Measurements from ENCODE around the gene SHH. TPM values are rescaled to one million over a fixed set of nuclear protein-coding genes. Genes with fewer than 3 reads are reported as not detected.

Gene SHH
- total and polyA plus RNA-seq, 2 donors (not counting 3 experiments of a cell fraction or from before 2014, with no cell fraction given) = not detected

- Histone ChIP-seq H3K27ac (ENCODE audit: insufficient read depth, low read depth, low read length) (no peak overlapping the region), H3K9me1 (replicated peaks; ENCODE audit: control insufficient read depth, extremely low read depth, insufficient read depth, low read length) (no peaks in the 10 kb centered on the region), H3K79me2 (ENCODE audit: control insufficient read depth, insufficient read depth, low read length) (no peaks in the 10 kb centered on the region), H2AFZ (ENCODE audit: low read depth, low read length) (no peak overlapping the region), H3K4me3 (replicated peaks in 1 of 3; ENCODE audit: insufficient read depth in 1 of 3, low read depth in 1 of 3, low read length in 3 of 3) (no peak overlapping the region), H3K27me3 (ENCODE audit: control insufficient read depth in 2 of 2, insufficient read depth in 2 of 2, low read length in 2 of 2) (no peaks in the 10 kb centered on the region), H3K36me3 (ENCODE audit: control insufficient read depth in 2 of 2, extremely low read depth in 1 of 2, insufficient read depth in 2 of 2, low read length in 2 of 2) (no peaks in the 10 kb centered on the region), H4K20me1 (replicated peaks; ENCODE audit: control insufficient read depth, extremely low read depth, insufficient read depth, low read length) (no peaks in the 10 kb centered on the region), H3K4me2 (ENCODE audit: insufficient read depth, low read length) (no peak overlapping the region), H3K4me1 (ENCODE audit: control insufficient read depth, extremely low read depth, insufficient read depth, low read length) (no peaks in the 10 kb centered on the region), H3K9ac (replicated peaks; ENCODE audit: extremely low read depth, insufficient read depth, low read length) (no peak overlapping the region), H3K9me3 (replicated peaks; ENCODE audit: control insufficient read depth, insufficient read depth, low read length) (no peaks in the 10 kb centered on the region)
- no TSS peak for BruUV-seq (replicated peaks)
- intact Hi-C loops (cut with micrococcal nuclease) (no loop called here), dilution Hi-C loops (cut with MboI; ENCODE audit: extremely low pct_ligation_motif_present, low sequenced_read_pairs) (no loop called here)
- FAIRE-seq (no peak), DNase-seq (ENCODE audit: low read depth, low spot score) (no peak)
- CTCF ChIA-PET = interaction anchor here (1.0 kb wide), 1 partner anchor 1021 kb away, joined by 5 read pairs; no protein-coding TSS in a partner anchor
- POLR2A ChIA-PET = no interaction called here
- TF ChIP-seq CTCF (IDR thresholded peaks at IDR 0.05; ENCODE audit: extremely low read depth in 1 of 2, insufficient read depth in 1 of 2, low read depth in 1 of 2, low read length in 2 of 2) = no peak
- no peak for TF ChIP-seq GATA2 (IDR thresholded peaks at IDR 0.05; ENCODE audit: insufficient read depth, insufficient read length, low read depth, low read length)
- TF ChIP-seq MYC (IDR thresholded peaks at IDR 0.05; ENCODE audit: low read depth, low read length) = no peak
- no peak for TF ChIP-seq FOS (IDR thresholded peaks at IDR 0.05; ENCODE audit: borderline replicate concordance, insufficient read depth, low read length)
- no peak for TF ChIP-seq MAX (IDR thresholded peaks at IDR 0.05; ENCODE audit: insufficient read depth, insufficient read length)
Measured at GRCh38 chr7:155794196-155794595, 18.1 kb downstream of the SHH start.

DNA sequence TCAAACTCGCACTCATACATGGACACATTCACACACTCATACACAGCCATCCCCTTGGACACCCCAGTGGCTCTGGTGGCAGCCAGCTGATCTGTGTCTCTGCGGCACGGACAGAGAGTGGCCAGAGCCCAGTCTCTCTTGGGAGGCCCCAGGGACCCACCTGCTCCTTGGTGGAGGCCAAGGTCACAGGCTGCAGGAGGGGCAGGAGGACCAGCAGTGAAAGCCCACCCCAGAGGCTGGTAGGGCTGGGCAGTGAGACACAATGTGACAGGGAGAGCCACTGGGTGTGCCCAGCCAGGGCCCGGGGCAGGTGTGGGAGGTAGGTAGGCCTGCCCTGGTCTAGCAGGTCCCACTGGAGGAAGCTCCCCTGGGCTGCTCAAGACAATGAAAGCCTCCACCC is 18.5 kb downstream of the SHH start:
- no peaks in the 10 kb centered on the region for H3K36me3 ChIP-seq (ENCODE audit: control insufficient read depth in 2 of 2, extremely low read depth in 1 of 2, insufficient read depth in 2 of 2, low read length in 2 of 2)
- no peak overlapping the region for H3K9ac ChIP-seq (replicated peaks; ENCODE audit: extremely low read depth, insufficient read depth, low read length)
- no peaks in the 10 kb centered on the region for H3K9me1 ChIP-seq (replicated peaks; ENCODE audit: control insufficient read depth, extremely low read depth, insufficient read depth, low read length)
- CTCF ChIA-PET = no interaction called here
- no peak overlapping the region for H2AFZ ChIP-seq (ENCODE audit: low read depth, low read length)
- FAIRE-seq = no peak
- no peaks in the 10 kb centered on the region for H3K4me1 ChIP-seq (ENCODE audit: control insufficient read depth, extremely low read depth, insufficient read depth, low read length)
- TF ChIP-seq POLR2A (IDR thresholded peaks at IDR 0.05; ENCODE audit: low read depth, low read length) (no peak), MYC (IDR thresholded peaks at IDR 0.05; ENCODE audit: low read depth, low read length) (no peak), MAX (IDR thresholded peaks at IDR 0.05; ENCODE audit: insufficient read depth, insufficient read length) (no peak), GATA2 (IDR thresholded peaks at IDR 0.05; ENCODE audit: insufficient read depth, insufficient read length, low read depth, low read length) (no peak), CTCF (IDR thresholded peaks at IDR 0.05; ENCODE audit: extremely low read depth in 1 of 2, insufficient read depth in 1 of 2, low read depth in 1 of 2, low read length in 2 of 2) (no peak), FOS (IDR thresholded peaks at IDR 0.05; ENCODE audit: borderline replicate concordance, insufficient read depth, low read length) (no peak), JUN (IDR thresholded peaks at IDR 0.05; ENCODE audit: borderline replicate concordance, insufficient read depth, insufficient read length, low read depth) (no peak), POLR2AphosphoS5 (IDR thresholded peaks at IDR 0.05; ENCODE audit: insufficient read depth, low read depth, low read length) (no peak), EZH2 (IDR thresholded peaks at IDR 0.05; ENCODE audit: borderline replicate concordance, low read depth, low read length, severe bottlenecking) (no peak)
- H3K79me2 ChIP-seq (ENCODE audit: control insufficient read depth, insufficient read depth, low read length) = no peaks in the 10 kb centered on the region
- H3K27me3 ChIP-seq (ENCODE audit: control insufficient read depth in 2 of 2, insufficient read depth in 2 of 2, low read length in 2 of 2) = no peaks in the 10 kb centered on the region
- H4K20me1 ChIP-seq (replicated peaks; ENCODE audit: control insufficient read depth, extremely low read depth, insufficient read depth, low read length) = no peaks in the 10 kb centered on the region
- BruUV-seq (replicated peaks) = no TSS peak
- intact Hi-C loops (cut with micrococcal nuclease) = no loop called here
- DNase-seq (ENCODE audit: low read depth, low spot score) = no peak
- dilution Hi-C loops (cut with MboI; ENCODE audit: extremely low pct_ligation_motif_present, low sequenced_read_pairs) = no loop called here
- H3K4me3 ChIP-seq (replicated peaks in 1 of 3; ENCODE audit: insufficient read depth in 1 of 3, low read depth in 1 of 3, low read length in 3 of 3) = no peak overlapping the region
- H3K9me3 ChIP-seq (replicated peaks; ENCODE audit: control insufficient read depth, insufficient read depth, low read length) = no peaks in the 10 kb centered on the region
- no peak overlapping the region for H3K4me2 ChIP-seq (ENCODE audit: insufficient read depth, low read length)
- POLR2A ChIA-PET = no interaction called here
- no peak overlapping the region for H3K27ac ChIP-seq (ENCODE audit: insufficient read depth, low read depth, low read length)
